Mesothelial cell of epicardium (in vitro differentiated cells): ENCODE data around the gene HSPA1L. TPM values are rescaled to one million over a fixed set of nuclear protein-coding genes. Genes with fewer than 3 reads are reported as not detected.
"Not testable (repeated sequence)": the region's sequence is repeated elsewhere in the genome, so short reads cannot be mapped to it uniquely, and the experiment has no call there.

Experiments
- DNase-seq, 2 experiments: peaks; one replicate each; pipeline ENCODE4 v3.0.0; 2021; ENCODE audit warnings: low spot score in 2 of 2; ENCODE audit not compliant: unreplicated experiment in 2 of 2
- H3K27ac Mint-ChIP-seq: 2 replicates; pipeline ENCODE4 v1.8.0; 2021; ENCODE audit warnings: mixed read lengths
- H3K27me3 Mint-ChIP-seq: 2 replicates; pipeline ENCODE4 v1.8.0; 2021; ENCODE audit warnings: low read depth, mixed read lengths
- H3K36me3 Mint-ChIP-seq: 2 replicates; pipeline ENCODE4 v1.8.0; 2021; ENCODE audit warnings: mixed read lengths
- H3K4me1 Mint-ChIP-seq: 2 replicates; pipeline ENCODE4 v1.8.0; 2021; ENCODE audit warnings: mixed read lengths
- H3K4me3 Mint-ChIP-seq: 2 replicates; pipeline ENCODE4 v1.8.0; 2021; ENCODE audit warnings: mild to moderate bottlenecking, moderate library complexity, mixed read lengths
- H3K9me3 Mint-ChIP-seq: 2 replicates; pipeline ENCODE4 v1.8.0; 2021; ENCODE audit warnings: mixed read lengths
- total RNA-seq: library from RNA; stranded (reverse); gene quantifications from 3 replicates; pipeline ENCODE4 v1.2.1, GENCODE V29; 2021
- TF ChIP-seq, protein P1 (sequence below): fragments of 200-600 bp; sonication (generic); IDR thresholded peaks from one replicate; pipeline ENCODE4 v1.5.0; 2021; ENCODE audit warnings: antibody characterized with exemption; ENCODE audit not compliant: unreplicated experiment

Gene HSPA1L
- total RNA-seq, 1 donor from 2014 or later: 2.2 TPM

DNA sequence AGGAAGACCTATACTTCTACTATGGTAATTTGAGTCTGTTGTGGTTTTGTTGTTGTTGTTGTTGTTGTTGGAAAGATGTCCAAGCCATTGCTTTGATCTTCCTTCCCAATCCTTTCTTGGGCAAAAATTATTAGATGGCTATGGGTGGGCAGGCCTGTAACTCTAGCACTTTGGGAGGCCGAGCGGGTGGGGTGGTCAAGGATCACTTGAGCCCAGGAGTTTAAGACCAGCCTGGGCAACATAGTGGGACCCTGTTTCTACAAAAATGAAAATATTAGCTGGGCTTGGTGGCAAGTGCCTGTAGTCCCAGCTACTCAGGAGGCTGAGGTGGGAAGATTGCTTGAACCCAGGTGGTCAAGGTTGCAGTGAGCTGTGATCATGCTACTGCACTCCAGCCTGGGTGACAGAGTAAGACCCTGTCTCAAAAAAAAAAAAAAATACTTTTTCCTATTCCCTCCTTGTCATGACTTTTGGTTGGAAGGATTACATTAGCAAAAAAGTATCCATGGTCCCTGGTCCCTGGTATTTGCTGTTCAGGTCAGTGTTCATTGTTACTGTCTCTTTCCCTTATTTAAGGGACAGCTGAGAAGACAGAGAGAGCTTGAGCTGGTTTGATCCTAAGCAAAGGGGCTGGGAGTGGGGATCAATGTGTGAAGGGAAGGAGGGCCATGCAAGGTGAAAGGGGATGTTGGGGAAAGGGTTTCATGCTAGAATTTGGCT, 35.8 kb upstream of the HSPA1L start:
- H3K36me3 Mint-ChIP-seq: peaks cover 10% of the 10 kb centered on the region
- H3K27ac Mint-ChIP-seq: no peak overlapping the region
- H3K27me3 Mint-ChIP-seq: no peaks in the 10 kb centered on the region
- TF ChIP-seq, protein P1, sequence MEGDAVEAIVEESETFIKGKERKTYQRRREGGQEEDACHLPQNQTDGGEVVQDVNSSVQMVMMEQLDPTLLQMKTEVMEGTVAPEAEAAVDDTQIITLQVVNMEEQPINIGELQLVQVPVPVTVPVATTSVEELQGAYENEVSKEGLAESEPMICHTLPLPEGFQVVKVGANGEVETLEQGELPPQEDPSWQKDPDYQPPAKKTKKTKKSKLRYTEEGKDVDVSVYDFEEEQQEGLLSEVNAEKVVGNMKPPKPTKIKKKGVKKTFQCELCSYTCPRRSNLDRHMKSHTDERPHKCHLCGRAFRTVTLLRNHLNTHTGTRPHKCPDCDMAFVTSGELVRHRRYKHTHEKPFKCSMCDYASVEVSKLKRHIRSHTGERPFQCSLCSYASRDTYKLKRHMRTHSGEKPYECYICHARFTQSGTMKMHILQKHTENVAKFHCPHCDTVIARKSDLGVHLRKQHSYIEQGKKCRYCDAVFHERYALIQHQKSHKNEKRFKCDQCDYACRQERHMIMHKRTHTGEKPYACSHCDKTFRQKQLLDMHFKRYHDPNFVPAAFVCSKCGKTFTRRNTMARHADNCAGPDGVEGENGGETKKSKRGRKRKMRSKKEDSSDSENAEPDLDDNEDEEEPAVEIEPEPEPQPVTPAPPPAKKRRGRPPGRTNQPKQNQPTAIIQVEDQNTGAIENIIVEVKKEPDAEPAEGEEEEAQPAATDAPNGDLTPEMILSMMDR: no peak
- no peak for DNase-seq
- H3K4me3 Mint-ChIP-seq: no peak overlapping the region
- no peaks in the 10 kb centered on the region for H3K4me1 Mint-ChIP-seq
- peaks cover 3% of the 10 kb centered on the region for H3K9me3 Mint-ChIP-seq

DNA sequence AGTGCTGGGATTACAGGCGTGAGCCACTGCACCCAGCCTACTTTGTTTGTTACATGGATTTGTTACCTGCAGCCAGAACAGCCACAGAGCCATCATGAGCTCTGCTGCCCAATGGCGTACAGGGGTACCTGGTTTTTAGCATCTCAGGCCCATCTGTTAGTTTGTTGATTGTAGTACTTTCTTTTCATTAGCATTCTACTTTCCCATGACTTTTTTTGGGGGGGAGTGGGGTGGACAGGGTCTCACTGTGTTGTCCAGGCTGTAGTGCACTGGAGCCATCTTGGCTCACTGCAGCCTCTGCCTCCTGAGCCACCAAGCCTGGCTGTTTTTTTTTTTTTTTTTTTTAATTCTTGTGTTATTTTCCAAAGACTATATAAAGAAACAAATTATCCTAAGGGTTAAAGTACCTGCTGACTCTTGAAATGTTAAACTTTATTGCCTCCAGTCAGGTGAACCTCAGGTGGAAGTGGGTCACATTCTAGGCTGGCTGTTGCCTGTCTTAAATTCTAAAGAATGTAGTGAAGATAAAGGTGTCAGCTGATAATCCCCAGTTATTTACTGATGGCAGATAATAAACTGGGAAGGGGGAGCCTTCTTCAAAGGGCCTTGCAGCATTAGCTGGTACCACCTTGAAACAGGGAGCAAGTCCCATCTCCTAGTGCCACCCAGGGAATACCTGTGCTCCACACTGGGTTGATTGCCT, 32.3 kb upstream of the HSPA1L start:
- Mint-ChIP-seq H3K27ac (no peak overlapping the region), H3K9me3 (peaks cover under 1% of the 10 kb centered on the region), H3K36me3 (no peaks in the 10 kb centered on the region), H3K27me3 (no peaks in the 10 kb centered on the region), H3K4me3 (no peak overlapping the region), H3K4me1 (no peaks in the 10 kb centered on the region)
- no peak for DNase-seq
- TF ChIP-seq, protein P1: no peak

DNA sequence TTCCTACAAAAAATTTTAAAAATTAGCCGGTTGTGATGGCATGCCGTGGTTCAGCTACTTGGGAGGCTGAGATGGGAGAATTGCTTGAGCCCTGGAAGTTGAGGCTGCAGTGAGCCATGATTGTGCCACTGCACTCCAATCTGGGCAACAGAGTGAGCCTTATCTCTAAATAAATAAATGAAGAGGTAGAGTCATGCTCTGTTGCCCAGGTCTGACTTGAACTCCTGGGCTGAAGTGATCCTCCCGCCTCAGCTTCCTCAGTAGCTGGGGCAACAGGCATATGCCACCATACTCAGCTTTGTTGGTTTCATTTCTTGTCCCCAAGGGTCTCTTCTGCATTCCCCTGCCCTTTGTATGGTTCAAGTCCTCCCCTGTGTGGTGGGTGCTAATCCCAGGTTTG, 29.4 kb upstream of the HSPA1L start:
- no peak overlapping the region for H3K27ac Mint-ChIP-seq
- peaks cover 15% of the 10 kb centered on the region for H3K36me3 Mint-ChIP-seq
- H3K4me1 Mint-ChIP-seq: no peaks in the 10 kb centered on the region
- DNase-seq: no peak
- TF ChIP-seq, protein P1: no peak
- H3K9me3 Mint-ChIP-seq: no peaks in the 10 kb centered on the region
- H3K27me3 Mint-ChIP-seq: no peaks in the 10 kb centered on the region
- H3K4me3 Mint-ChIP-seq: no peak overlapping the region

DNA sequence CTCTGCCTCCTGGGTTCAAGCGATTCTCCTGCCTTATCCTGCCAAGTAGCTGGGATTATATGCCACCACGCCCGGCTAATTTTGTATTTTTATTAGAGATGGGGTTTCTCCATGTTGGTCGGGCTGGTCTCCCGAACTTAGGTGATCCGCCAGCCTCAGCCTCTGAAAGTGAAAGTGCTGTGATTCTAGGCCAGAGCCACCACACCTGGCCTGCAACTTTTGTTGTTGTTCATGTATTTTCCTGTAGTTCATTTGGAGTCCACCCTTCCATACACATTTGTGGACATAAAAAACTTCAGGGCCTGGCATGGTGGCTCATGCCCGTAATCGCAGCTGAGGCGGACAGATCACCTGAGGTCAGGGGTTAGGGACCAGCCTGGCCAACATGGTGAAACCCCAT, 27.0 kb upstream of the HSPA1L start:
- Mint-ChIP-seq H3K27ac (no peak overlapping the region), H3K27me3 (no peaks in the 10 kb centered on the region)

DNA sequence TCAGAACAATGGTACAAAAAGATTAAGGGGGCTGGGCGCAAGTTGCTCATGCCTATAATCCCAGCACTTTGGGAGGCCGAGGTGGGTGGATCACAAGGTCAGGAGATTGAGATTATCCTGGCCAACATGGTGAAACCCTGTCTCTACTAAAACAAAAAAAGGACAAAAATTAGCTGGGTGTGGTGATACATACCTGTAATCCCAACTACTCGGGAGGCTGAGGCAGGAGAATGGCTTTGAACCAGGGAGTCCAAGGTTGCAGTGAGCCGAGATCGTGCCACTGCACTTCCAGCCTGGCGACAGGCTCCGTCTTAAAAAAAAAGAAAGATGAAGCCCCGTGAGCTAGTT, 24.7 kb upstream of the HSPA1L start:
- Mint-ChIP-seq H3K4me1 (peaks cover 24% of the 10 kb centered on the region), H3K36me3 (peaks cover 31% of the 10 kb centered on the region)
- DNase-seq, H3K27ac Mint-ChIP-seq, H3K4me3 Mint-ChIP-seq, H3K27me3 Mint-ChIP-seq, H3K9me3 Mint-ChIP-seq: not testable (repeated sequence)

More for the DNA sequence above, 27.0 kb upstream of the HSPA1L start:
- H3K4me3 Mint-ChIP-seq: no peak overlapping the region
- H3K4me1 Mint-ChIP-seq: peaks cover 11% of the 10 kb centered on the region
- no peak for DNase-seq
- H3K9me3 Mint-ChIP-seq: no peaks in the 10 kb centered on the region
- TF ChIP-seq, protein P1: no peak
- H3K36me3 Mint-ChIP-seq: peaks cover 27% of the 10 kb centered on the region

DNA sequence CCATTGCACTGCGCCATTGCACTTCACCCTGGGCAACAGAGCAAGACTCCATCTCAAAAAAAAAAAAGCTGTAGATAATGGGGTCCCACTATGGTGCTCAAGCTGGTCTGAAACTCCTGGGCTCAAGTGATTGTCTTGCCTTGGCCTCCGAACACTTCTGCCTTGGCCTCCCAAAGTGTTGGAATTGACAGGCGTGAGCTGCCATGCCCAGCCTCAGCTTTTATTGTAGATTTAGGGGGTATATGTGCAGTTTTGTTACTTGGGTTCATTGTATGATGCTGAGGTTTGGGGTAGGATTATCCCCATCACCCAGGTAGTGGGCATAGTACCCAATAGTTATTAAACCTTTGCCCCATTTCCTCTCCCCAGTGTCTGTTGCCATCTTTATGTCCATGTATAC, 23.9 kb upstream of the HSPA1L start:
- H3K27ac Mint-ChIP-seq: peak overlapping the region; percentile 15
- no peak for DNase-seq

DNA sequence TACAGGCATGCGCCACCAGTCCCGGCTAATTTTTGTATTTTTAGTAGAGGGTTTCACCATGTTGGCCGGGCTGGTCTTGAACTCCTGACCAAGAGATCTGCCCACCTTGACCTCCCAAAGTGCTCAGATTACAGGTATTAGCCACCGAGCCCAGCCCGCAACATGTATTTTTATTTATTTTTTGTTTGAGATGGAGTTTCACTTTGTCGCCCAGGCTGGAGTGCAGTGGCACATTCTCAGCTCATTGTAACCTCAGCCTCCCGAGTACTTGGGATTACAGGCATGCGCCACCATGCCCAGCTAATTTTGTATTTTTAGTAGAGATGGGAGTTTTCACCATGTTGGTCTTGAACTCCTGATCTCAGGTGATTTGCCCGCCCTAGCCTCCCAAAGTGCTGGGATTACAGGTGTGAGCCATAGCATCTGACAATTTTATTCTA, 23.1 kb upstream of the HSPA1L start:
- peaks cover 27% of the 10 kb centered on the region for H3K4me1 Mint-ChIP-seq
- not testable (repeated sequence) for DNase-seq, H3K9me3 Mint-ChIP-seq, H3K27me3 Mint-ChIP-seq
- peak overlapping the region; percentile 98 for H3K4me3 Mint-ChIP-seq
- peak overlapping the region; percentile 2 for H3K27ac Mint-ChIP-seq
- peaks cover 31% of the 10 kb centered on the region for H3K36me3 Mint-ChIP-seq

More for the DNA sequence above, 23.9 kb upstream of the HSPA1L start:
- H3K4me3 Mint-ChIP-seq: no peak overlapping the region
- no peaks in the 10 kb centered on the region for H3K27me3 Mint-ChIP-seq
- no peaks in the 10 kb centered on the region for H3K9me3 Mint-ChIP-seq
- TF ChIP-seq, protein P1: no peak
- H3K36me3 Mint-ChIP-seq: peaks cover 31% of the 10 kb centered on the region
- H3K4me1 Mint-ChIP-seq: peaks cover 27% of the 10 kb centered on the region
